ENCODE measurements around the gene C5orf58.
"Not testable (repeated sequence)": the region's sequence is repeated elsewhere in the genome, so short reads cannot be mapped to it uniquely, and the experiment has no call there.

Gene C5orf58

DNA sequence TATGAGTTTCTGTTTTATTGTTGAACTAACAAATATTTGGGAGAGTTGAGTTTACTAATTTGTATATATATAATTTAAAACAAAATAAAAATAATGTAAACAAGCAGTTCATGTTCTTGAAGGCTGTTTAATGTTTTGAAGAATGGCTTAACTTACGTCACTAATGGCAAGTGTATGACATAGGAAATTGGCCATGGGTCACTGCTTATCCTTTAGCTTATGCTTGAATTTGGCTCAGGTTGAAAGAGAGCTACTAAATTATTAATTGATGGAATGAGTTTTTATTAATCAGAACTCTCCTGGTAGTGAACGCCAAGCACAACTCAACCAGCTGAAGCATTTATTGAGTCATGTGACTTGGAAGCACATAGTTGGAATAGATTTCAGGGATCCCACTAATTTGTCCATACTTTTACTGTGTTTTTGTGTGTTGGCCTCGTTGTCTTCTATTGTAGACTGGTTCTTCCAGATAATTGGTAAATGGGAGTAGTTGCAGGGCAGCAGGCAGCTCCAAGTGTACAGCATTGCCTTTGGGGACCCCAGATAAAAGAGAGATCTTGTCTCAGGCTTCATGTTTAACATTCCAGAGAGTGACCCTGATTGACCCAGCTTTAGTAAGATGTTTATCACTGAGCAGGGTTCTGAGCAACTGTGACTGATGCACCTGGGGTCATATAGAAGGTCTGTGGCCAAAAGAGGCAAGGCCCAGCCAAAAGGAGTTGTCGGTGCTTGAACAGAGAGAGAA, 13.5 kb downstream of the C5orf58 start:
- Histone ChIP-seq H3K27me3 (ENCODE audit: control insufficient read depth, insufficient read depth, low read length) (no peaks in the 10 kb centered on the region; the same call in 1 of the 2 replicates), H3K27ac (ENCODE audit: low read depth, low read length) (no peak overlapping the region), H3K9ac (ENCODE audit: low read depth, low read length) (no peak overlapping the region)

DNA sequence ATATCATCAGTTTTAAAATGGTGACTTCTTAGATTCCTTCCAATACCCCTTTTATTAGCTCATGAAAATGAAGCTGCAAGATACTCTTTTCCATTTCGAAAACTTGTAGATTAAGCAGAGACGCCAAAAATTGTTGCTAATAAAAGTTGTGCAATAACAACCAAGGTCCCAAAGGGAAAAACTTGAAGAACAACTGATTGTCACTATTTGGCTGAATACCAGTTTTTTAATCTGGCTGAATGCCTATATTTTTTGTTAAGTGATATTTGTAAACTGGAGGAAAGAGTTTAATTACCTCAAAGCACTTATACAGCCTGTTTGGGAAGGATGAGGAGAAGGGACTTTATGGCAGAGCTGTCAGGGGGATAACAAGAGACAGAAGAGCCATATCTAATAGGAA, 14.6 kb downstream of the C5orf58 start:
- H3K9me3 ChIP-seq (ENCODE audit: control insufficient read depth, insufficient read depth, low read length) = peaks cover 7% of the 10 kb centered on the region
- H3K4me1 ChIP-seq (ENCODE audit: control insufficient read depth, insufficient read depth, low read length) = peaks cover 22% of the 10 kb centered on the region
- H3K36me3 ChIP-seq (ENCODE audit: control insufficient read depth, insufficient read depth, low read length) = no peaks in the 10 kb centered on the region
- H3K4me3 ChIP-seq (ENCODE audit: low read depth, low read length) = no peak overlapping the region
- H3K9ac ChIP-seq (ENCODE audit: low read depth, low read length) = no peak overlapping the region
- H3K27me3 ChIP-seq (ENCODE audit: control insufficient read depth, insufficient read depth, low read length) = no peaks in the 10 kb centered on the region; the same call in 1 of the 2 replicates
- no peak overlapping the region for H3K27ac ChIP-seq (ENCODE audit: low read depth, low read length)

More for the DNA sequence above, 13.5 kb downstream of the C5orf58 start:
- Histone ChIP-seq H3K9me3 (ENCODE audit: control insufficient read depth, insufficient read depth, low read length) (peaks cover 7% of the 10 kb centered on the region), H3K36me3 (ENCODE audit: control insufficient read depth, insufficient read depth, low read length) (no peaks in the 10 kb centered on the region), H3K4me3 (ENCODE audit: low read depth, low read length) (peak overlapping the region; percentile 37; the same call in 1 of the 2 replicates), H3K4me1 (ENCODE audit: control insufficient read depth, insufficient read depth, low read length) (peaks cover 11% of the 10 kb centered on the region; the same call in 1 of the 2 replicates)

DNA sequence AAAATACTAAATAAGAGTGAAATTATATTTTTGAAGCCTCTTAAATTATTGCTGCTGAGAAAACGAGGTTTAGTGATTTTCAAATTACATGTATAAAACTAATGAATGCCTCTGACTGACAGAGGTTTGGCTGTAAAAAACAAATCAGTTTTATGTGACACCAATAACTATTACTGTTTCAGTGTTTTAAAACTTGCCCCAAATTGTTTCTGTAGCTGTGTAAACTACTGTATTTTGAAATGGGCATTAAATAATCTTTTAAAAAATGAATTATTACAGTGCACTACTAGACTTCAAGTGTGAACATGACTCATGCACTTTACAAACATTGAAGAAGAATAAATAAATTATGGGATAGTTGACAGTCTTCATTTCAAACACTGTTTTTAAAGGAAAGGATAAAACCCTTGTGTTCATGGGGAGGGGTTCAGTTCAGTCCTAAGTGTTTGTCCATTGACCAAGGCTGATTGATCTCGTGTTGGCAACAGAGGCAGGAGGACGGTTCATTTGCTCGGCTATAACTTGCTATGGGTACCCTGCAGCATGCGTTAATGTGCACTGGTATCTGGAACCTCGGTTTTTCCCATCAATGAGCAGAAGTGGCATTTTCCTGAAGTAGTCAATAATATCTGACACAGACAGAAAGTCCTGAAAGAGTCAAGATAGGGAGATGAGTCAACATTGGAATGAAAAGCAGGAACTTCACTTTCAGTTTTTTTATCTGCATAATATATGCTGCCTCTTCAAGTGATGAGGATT, 15.6 kb downstream of the C5orf58 start:
- no peaks in the 10 kb centered on the region; the same call in 1 of the 2 replicates for H3K27me3 ChIP-seq (ENCODE audit: control insufficient read depth, insufficient read depth, low read length)
- H3K4me3 ChIP-seq (ENCODE audit: low read depth, low read length) = no peak overlapping the region
- H3K9ac ChIP-seq (ENCODE audit: low read depth, low read length) = no peak overlapping the region
- no peaks in the 10 kb centered on the region for H3K36me3 ChIP-seq (ENCODE audit: control insufficient read depth, insufficient read depth, low read length)
- H3K4me1 ChIP-seq (ENCODE audit: control insufficient read depth, insufficient read depth, low read length) = peaks cover 32% of the 10 kb centered on the region
- peaks cover 7% of the 10 kb centered on the region for H3K9me3 ChIP-seq (ENCODE audit: control insufficient read depth, insufficient read depth, low read length)
- H3K27ac ChIP-seq (ENCODE audit: low read depth, low read length) = no peak overlapping the region

DNA sequence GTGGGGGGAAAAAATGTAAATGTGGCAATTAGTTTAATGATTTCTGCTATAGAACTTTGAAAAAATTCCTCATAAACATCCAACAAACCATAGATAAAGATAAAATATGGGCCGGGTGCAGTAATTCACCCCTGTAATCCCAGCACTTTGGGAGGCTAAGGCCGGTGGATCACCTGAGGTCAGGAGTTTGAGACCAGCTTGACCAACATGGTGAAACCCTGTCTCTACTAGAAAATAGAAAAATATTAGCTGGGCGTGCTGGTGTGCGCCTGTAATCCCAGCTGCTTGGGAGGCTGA, 16.1 kb downstream of the C5orf58 start:
- not testable (repeated sequence) for H3K36me3 ChIP-seq (ENCODE audit: control insufficient read depth, insufficient read depth, low read length); H3K27ac ChIP-seq (ENCODE audit: low read depth, low read length); H3K9me3 ChIP-seq (ENCODE audit: control insufficient read depth, insufficient read depth, low read length); H3K27me3 ChIP-seq (ENCODE audit: control insufficient read depth, insufficient read depth, low read length); H3K9ac ChIP-seq (ENCODE audit: low read depth, low read length); H3K4me3 ChIP-seq (ENCODE audit: low read depth, low read length)
- H3K4me1 ChIP-seq (ENCODE audit: control insufficient read depth, insufficient read depth, low read length) = peaks cover 37% of the 10 kb centered on the region

DNA sequence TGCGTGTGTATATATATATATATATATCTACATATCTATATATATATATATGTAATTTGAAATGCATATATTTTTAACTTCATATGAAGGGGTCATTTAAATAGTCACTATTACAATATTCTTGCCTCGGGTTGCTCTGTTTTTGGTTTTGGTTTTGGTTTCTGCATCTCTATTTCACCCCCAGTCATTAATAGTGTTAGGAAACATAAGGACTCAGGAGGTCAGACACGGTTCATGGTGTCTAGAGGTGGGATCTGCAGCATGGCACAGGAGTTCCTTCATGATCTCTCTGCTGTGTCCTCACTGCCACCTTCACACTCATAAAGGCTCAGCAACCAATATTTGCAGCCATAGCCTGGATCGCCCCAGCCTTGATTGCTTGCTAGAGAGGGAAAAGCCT, 16.6 kb downstream of the C5orf58 start:
- Histone ChIP-seq H3K9ac (ENCODE audit: low read depth, low read length) (no peak overlapping the region), H3K27ac (ENCODE audit: low read depth, low read length) (no peak overlapping the region), H3K27me3 (ENCODE audit: control insufficient read depth, insufficient read depth, low read length) (no peaks in the 10 kb centered on the region; the same call in 1 of the 2 replicates), H3K4me3 (ENCODE audit: low read depth, low read length) (no peak overlapping the region), H3K4me1 (ENCODE audit: control insufficient read depth, insufficient read depth, low read length) (peaks cover 42% of the 10 kb centered on the region), H3K9me3 (ENCODE audit: control insufficient read depth, insufficient read depth, low read length) (peaks cover 7% of the 10 kb centered on the region), H3K36me3 (ENCODE audit: control insufficient read depth, insufficient read depth, low read length) (no peaks in the 10 kb centered on the region)

DNA sequence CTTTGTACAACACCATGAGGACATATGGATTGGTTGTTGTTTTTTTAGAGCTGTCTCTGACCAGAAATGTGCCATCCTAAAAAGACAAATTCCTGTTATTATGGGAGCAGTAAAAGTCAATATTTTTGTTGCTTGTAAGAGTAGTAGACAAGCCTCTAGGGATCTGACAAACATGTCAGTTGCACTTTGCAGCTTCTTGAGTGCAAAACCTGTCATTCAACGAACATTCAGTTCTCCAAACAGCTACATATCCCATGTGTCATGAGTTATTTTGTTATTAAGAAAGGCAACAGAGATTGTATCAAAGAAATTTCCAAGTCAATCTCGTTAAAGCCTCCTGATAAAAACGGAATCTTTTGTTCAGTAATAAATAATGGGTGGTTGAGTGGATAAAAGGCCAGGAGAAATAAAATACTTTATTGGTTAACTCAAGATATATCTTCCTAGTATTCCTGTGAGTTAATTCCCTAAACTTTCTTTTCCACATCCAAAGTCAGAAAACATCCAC, 18.1 kb downstream of the C5orf58 start:
- H3K4me3 ChIP-seq (ENCODE audit: low read depth, low read length) = no peak overlapping the region
- H3K27me3 ChIP-seq (ENCODE audit: control insufficient read depth, insufficient read depth, low read length) = no peaks in the 10 kb centered on the region; the same call in 1 of the 2 replicates
- H3K9me3 ChIP-seq (ENCODE audit: control insufficient read depth, insufficient read depth, low read length) = peaks cover 4% of the 10 kb centered on the region
- no peaks in the 10 kb centered on the region for H3K36me3 ChIP-seq (ENCODE audit: control insufficient read depth, insufficient read depth, low read length)
- peaks cover 50% of the 10 kb centered on the region for H3K4me1 ChIP-seq (ENCODE audit: control insufficient read depth, insufficient read depth, low read length)
- H3K9ac ChIP-seq (ENCODE audit: low read depth, low read length) = no peak overlapping the region
- no peak overlapping the region for H3K27ac ChIP-seq (ENCODE audit: low read depth, low read length)

DNA sequence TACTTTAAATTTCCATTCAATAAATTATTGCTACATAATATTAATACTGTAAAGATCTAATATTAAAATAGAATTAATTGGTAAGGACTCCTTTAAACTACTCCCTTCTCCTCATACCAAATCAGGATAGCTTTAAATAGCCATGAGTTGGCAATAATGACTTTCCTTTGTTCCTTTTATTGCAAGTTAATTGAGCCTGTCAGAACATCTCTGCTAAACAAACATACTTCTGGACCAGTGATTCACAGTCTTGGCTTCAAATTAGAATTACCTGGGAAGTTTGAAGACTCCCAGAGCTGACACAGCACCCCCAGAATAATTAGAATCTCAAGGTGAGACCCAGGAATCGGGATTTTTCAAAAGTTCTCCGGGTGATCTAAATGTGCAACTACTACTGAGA, 18.7 kb downstream of the C5orf58 start:
- peaks cover 50% of the 10 kb centered on the region for H3K4me1 ChIP-seq (ENCODE audit: control insufficient read depth, insufficient read depth, low read length)
- H3K4me3 ChIP-seq (ENCODE audit: low read depth, low read length) = no peak overlapping the region
- H3K9ac ChIP-seq (ENCODE audit: low read depth, low read length) = no peak overlapping the region
- no peaks in the 10 kb centered on the region for H3K36me3 ChIP-seq (ENCODE audit: control insufficient read depth, insufficient read depth, low read length)
- H3K27ac ChIP-seq (ENCODE audit: low read depth, low read length) = peak overlapping the region; percentile 40
- H3K9me3 ChIP-seq (ENCODE audit: control insufficient read depth, insufficient read depth, low read length) = no peaks in the 10 kb centered on the region
- no peaks in the 10 kb centered on the region; the same call in 1 of the 2 replicates for H3K27me3 ChIP-seq (ENCODE audit: control insufficient read depth, insufficient read depth, low read length)

DNA sequence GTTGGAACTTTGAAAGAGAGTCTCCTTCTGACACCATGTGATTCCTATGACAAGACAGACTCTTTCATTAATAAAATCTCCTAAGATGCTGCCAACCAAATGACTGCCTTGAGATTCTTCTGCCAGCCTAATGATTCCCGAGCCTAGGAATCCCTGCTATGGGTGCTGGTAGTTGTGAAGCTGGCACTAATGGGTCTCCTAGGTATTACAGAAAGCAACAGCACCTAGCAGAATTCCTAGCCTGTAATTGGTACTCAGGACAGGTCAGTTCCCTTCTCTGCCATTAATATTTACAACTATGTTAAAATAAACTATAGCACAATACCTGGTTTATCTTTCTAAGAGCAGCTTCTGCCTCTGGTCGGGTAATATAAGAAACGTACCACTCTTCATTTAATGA, 19.3 kb downstream of the C5orf58 start:
- H3K27me3 ChIP-seq (ENCODE audit: control insufficient read depth, insufficient read depth, low read length) = no peaks in the 10 kb centered on the region
- H3K4me1 ChIP-seq (ENCODE audit: control insufficient read depth, insufficient read depth, low read length) = peaks cover 50% of the 10 kb centered on the region
- H3K27ac ChIP-seq (ENCODE audit: low read depth, low read length) = peak overlapping the region; percentile 40
- H3K36me3 ChIP-seq (ENCODE audit: control insufficient read depth, insufficient read depth, low read length) = no peaks in the 10 kb centered on the region
- H3K9ac ChIP-seq (ENCODE audit: low read depth, low read length) = no peak overlapping the region
- peak overlapping the region; percentile 17; the same call in 1 of the 2 replicates for H3K4me3 ChIP-seq (ENCODE audit: low read depth, low read length)
- H3K9me3 ChIP-seq (ENCODE audit: control insufficient read depth, insufficient read depth, low read length) = no peaks in the 10 kb centered on the region

DNA sequence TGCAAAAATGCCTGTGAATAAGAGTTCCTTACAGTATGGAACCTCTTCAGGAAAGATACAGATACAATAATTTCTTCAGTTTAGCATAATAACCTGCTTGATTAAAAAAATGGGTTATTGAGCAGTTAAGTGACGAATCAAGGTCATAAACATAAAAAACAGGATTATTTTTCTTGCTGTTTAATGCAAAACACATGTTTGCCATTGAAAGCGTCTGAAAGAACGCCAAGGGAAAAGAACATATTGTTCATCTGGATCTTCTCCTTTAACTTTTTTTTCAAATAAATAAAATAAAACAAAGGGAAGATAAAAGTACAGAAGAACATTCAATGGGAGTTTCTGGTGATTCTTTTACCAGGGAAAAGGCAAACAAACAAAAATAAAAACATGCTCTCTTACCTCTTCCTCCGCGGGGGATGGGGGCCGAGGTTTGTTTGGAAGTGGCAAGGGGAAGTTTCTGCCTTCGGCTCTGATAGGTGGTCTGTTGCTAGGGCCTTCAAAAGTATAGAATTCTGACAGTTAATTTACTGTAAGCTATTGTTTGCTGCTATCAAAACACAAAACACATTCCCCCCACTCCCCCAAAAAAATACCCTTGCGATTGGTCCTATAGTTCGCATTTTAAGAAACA, 20.1 kb downstream of the C5orf58 start:
- Histone ChIP-seq H3K9ac (ENCODE audit: low read depth, low read length) (no peak overlapping the region), H3K36me3 (ENCODE audit: control insufficient read depth, insufficient read depth, low read length) (no peaks in the 10 kb centered on the region), H3K9me3 (ENCODE audit: control insufficient read depth, insufficient read depth, low read length) (no peaks in the 10 kb centered on the region), H3K4me1 (ENCODE audit: control insufficient read depth, insufficient read depth, low read length) (peaks cover 50% of the 10 kb centered on the region), H3K27me3 (ENCODE audit: control insufficient read depth, insufficient read depth, low read length) (no peaks in the 10 kb centered on the region), H3K4me3 (ENCODE audit: low read depth, low read length) (peak overlapping the region; percentile 17; the same call in 1 of the 2 replicates), H3K27ac (ENCODE audit: low read depth, low read length) (peak overlapping the region; percentile 40)

DNA sequence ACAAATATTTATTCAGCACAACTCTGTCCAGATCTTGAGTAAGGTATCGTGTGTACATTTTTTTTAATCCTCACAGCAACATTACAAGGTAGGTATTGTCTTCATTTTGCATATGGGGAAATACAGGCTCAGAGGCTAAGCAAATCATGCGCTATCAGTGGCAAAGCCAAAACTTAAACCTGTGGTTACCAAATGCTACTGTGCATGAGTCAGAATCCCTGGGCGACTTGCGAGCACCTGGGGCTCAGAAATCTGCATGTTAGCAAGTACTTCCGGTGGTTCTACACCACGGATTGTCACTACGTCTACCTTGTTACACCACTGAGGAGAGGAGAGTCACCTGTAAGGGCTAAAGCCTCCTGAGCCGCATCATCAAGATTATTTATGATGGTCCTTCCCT, 21.3 kb downstream of the C5orf58 start:
- H3K27me3 ChIP-seq (ENCODE audit: control insufficient read depth, insufficient read depth, low read length) = no peaks in the 10 kb centered on the region

More for the DNA sequence above, 21.3 kb downstream of the C5orf58 start:
- Histone ChIP-seq H3K4me3 (ENCODE audit: low read depth, low read length) (no peak overlapping the region), H3K36me3 (ENCODE audit: control insufficient read depth, insufficient read depth, low read length) (no peaks in the 10 kb centered on the region), H3K9me3 (ENCODE audit: control insufficient read depth, insufficient read depth, low read length) (no peaks in the 10 kb centered on the region), H3K4me1 (ENCODE audit: control insufficient read depth, insufficient read depth, low read length) (peaks cover 50% of the 10 kb centered on the region), H3K27ac (ENCODE audit: low read depth, low read length) (peak overlapping the region; percentile 39), H3K9ac (ENCODE audit: low read depth, low read length) (no peak overlapping the region)
